GM18907 (cell line): ENCODE results near the gene GMCL1.
A peak's percentile ranks its signal among the peaks of the same experiment; 100 is the strongest.
"Not testable (repeated sequence)": the region's sequence is repeated elsewhere in the genome, so short reads cannot be mapped to it uniquely, and the experiment has no call there.

Experiments
- ATAC-seq: cut with Tn5 transposase; IDR thresholded peaks from one replicate; pipeline ENCODE4 v1.9.1; 2021; ENCODE audit warnings: mild to moderate bottlenecking, moderate library complexity; ENCODE audit not compliant: unreplicated experiment

Gene GMCL1

DNA sequence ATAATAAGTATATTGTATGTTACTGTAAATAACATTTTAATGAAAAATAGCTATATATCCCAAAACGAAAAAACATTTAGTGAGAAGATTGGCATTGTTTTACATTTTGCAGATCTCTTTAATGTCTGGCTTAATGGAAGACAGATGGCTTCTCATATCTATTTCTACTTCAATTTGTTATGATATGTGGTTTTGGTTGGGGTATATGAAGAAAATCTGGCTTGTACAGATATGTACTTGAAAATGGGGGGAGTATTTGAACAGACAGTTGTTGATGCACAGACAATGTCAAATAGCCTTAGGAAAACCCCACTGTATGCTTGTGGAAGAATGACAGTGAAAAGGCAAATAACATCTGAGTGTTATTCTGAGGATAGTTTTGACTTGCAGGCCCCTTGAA is 23.6 kb upstream of the GMCL1 start:
- no peak for ATAC-seq

DNA sequence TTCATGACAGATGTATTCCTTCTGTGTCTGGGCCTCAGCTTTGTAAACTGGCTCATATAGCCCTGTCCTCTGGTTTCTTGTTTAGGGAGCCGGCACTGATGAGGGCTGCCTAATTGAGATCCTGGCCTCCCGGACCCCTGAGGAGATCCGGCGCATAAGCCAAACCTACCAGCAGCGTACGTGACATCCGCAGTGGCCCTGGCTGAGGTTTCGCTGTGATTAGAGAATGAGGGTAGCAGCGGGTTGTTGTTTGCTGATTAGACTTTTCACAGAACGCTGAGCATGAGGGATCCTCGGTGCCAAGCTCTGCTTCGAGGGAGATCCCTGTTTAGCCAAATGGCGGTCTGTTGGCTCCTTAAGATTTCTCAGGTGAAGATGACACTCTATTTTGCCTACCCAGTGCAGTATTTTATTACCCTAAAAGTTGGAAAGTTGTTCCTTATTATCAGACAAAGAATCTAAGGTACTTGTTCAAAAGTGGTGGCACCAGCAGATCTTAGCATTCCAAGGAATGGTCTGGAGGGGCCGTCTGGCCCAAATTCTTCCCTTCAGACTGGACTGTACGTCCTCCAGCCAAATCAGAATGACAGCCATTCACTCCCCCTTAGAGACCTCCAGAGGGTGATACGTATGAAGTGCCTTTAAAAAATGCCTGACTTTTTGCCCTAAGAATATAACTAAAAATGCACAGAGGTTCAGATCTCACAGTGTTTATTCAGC is 21.5 kb upstream of the GMCL1 start:
- ATAC-seq: no peak

DNA sequence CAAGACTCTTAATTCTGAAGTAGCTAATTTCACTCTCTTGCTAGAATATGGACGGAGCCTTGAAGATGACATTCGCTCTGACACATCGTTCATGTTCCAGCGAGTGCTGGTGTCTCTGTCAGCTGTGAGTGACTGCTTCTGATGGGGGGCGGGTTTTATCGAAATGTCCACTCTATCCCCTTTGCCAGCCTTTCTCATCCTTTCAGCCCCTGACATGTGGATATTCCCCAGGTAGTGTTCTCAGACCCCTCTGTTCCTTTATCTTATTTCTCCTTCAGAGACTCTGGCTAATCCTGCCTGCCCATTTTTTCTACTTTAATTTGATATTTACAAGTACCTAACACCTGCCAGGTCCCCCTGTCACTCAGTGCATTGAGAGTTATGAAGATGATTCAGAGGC is 18.9 kb upstream of the GMCL1 start:
- no peak for ATAC-seq

DNA sequence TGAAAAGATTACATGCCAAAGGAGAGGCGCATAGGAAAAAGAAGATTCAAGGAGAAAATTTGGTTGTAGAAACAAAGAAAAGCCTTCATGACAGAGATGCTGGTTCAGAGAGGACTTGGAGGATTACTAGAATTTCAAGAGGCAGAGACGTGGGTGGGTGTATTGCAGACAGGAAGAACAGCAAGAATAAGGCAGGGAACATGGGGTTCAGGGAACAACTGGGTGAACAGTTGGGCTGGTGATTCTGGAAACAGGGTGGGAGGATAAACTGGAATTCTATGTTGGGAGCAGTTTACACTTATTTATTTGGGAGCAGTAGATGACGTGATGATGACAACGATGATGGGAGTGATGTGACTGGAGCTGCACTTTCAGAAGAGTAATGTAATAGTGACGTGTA is 18.4 kb upstream of the GMCL1 start:
- ATAC-seq: no peak

DNA sequence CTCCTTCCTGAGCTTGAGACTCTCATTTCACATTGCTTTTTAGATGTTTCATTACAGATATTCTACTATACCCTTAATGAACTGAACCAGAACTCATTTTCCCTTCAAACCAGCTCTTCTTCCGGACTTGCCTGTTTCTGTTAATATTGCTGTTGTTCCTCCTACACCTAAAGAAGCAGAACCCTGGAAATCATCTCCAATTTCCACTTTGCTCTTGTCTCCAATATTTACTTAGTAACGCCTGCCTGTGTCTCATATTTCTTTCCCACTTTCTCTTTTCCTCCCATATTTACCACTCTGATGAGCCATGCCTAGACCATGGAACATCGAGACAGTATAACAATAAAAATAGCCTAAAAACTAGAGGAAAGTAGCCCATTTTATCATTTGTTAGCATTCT is 17.9 kb upstream of the GMCL1 start:
- no peak for ATAC-seq

DNA sequence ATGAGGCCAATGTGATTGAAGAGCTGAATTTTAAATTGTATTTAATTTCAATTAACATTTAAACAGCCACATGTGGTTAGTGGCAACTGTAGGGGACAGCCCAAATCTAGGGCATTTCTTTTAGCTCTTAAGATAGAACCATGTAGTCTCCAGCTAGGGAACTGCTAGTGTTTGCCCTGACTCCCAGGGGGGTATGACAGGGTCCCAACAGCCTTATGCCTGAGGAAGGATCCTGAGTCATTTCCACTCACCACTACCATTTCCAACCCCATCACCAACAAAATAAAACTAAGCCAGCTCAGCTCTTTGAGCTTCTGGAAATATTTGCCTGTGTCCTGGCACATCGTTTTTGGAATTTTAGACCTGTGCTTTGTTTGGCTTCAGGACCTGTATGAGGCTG is 13.7 kb upstream of the GMCL1 start:
- ATAC-seq: no peak

DNA sequence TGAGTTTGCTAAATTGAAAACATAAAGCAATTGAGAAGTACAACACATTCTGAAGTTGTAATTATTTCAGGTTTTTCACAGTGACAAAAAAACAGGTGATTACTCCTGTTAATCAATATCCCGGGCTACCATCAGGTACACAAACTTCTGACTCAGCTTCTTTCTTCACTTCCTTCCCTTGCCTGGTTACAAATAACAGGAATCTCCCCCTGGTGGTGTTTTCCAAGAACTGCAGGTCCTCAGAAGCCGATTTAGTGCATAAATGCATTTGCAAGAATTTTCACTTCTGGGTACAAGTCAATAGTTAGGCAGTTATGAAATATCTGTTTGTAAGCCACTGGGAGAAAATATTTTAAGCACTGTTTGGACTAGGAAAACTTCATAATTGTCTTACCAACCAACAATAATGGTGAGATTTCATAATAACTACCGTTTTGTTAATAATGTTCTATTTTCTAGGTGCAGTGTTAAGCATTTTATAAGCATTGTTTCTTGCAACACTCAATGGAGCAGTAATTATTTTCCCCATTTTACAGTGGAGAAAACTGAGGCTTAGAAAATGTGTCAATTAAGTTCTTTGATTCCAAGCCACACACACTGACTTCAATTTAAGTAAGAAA is 12.4 kb upstream of the GMCL1 start:
- peak; percentile 70 for ATAC-seq

DNA sequence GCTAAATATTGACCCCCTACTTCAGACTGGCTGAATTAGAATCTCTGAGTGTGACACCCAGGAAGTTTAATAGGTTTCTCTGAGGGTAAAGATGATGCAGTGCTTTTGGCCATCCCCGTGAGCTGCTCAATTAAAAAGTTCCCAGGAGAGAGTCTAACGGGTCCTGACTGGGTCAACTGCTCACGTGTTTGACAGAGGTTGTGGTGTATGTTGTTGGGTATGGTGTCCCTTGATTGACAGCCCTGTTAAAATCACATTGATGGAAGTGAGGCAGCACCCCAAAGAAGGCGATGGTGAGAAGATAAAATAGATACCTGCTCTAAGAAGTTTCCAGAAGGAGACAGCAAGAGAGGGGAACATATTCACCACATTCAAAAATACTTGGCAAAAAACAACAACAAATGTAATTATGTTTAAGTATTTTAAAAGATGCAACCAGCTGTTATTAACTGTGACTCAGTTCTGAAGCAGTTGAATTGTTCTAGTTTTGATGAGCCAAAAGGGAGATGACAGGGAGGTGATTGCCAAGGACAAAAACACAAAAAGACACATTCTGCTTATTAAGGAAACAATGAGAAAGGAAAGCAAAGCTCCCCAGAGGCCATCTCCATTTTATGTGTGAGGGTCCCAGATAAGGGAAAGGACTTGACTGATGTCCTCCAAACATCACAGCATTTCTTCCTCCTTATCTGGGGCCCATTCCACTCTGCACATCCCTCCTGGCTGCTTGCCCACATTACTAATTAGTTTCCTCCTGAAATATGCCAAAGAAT is 11.5 kb upstream of the GMCL1 start:
- ATAC-seq: no peak

DNA sequence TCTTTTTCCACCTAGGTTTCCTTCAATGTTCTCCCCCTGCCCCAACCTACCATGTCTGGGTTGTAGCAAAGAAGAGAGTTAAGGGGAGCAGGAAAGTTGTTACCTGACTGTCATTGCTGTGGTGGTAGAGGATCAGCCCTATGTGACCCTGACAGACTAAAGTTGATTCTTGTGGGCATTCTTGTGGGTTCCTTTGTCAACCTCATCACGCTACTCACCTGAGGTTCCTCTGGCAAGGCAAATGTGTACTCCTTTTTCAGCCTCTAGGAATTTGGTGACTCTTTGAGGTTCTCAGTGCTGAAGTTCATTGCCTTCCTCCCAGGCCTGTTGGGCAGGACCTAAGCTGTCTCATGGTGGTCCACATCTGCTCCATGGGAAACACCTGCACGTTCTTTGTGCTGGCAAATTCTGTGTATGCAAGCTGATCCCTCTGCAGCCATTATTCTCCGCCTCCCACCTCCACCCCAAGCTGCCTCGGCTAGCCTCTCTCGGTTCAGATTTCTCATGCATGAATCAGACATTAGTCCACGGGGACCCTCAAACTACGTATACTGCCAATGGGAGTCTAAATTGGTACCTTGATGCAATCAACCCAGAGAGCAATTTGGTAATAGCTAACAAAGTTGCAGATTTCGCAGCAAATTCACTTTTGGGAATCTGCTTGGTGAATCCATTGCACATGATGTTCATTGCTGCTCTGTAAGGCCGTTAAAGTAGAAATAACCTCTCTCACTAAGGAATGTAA is 1.5 kb upstream of the GMCL1 start:
- ATAC-seq: no peak

DNA sequence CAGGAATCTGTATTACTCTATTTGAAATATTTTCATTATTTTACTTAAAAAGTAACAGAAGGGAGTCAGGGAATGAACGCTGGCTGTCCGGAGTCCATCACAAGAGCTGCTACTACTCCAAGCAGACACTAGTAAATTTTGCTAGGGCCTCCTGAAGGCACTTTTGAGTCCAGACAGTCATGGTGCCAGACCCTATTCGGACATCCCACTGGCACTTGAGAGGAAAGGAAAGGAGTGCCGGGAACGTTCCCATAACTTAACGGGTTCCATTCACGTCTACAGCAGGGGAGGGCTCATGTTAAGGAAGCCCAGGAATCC is 563 bp upstream of the GMCL1 start:
- ATAC-seq: peak; percentile 13

DNA sequence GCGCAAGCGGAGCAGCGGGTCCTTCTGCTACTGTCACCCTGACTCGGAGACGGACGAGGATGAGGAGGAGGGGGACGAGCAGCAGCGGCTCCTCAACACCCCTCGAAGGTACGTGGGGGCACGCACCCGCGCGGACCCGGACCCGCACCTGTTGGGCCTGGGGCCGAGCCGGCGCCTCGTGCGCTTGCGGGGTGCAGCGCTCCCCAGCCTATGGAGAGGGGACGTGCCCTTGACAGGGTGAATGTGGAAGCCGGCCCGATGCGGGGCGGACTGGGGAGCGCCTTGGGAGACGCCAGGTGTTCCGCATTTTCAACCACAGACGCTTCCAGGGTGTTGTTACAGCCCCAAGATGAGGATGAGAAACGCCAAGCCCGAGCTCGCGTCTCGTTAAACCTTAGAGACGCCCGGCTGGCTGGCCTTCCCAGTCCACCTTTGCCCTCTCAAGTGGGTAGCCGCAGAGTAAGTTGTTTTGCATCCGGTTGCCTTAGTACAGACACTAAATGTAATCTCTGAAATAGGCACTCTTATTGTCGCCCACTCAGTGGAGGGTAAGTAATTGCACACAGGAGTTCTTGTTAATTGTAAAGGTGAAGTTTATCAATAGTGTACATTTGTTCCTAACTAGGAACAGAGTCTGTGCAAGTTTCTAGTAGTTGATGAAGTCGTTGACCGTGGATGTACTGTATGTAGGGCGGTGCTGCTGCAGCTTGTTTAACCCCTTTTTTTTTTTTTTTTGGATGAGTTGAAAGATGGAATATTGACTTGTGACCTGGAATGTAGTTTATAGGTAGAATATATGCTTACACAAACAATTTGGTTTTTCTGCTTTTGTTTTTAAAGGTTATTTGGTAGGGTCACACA is 815 bp downstream of the GMCL1 start:
- peak; percentile 28 for ATAC-seq

DNA sequence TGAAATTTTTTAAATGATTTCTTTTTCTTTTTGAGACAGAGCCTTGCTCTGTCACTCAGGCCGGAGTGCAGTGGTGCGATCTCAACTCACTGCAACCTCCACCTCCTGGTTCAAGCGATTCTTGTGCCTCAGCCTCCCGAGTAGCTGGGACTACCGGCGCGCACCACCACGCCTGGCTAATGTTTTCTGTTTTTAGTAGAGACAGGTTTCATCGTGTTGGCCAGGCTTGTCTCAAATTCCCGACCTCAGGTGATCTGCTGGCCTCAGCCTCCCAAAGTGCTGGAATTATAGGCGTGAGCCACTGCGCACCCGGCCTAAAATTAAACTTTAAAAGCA is 1.4 kb downstream of the GMCL1 start:
- not testable (repeated sequence) for ATAC-seq

DNA sequence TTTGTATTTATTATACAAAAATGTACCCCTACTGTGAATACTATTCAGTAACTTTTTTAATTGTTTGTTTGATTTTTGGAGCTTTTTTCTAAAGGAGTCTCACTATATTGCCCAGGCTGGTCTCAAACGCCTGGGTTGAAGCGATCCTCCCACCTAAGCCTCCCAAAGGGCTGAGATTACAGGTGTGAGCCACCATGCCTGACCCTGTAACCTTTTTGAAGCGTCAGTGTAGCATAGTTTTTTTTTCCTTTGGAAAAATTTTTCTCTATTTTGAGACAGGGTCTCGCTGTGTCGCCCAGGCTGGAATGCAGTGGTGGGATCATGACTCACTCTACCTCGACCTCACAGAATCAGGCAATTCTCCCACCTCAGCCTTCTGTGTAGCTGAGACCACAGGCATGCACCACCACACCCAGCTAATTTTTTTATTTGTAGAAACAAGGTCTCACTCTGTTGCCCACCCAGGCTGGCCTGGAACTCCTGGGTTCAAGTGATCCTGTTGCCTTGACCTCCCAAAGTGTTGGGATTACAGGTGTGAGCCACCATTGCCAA is 2.0 kb downstream of the GMCL1 start:
- no peak for ATAC-seq

DNA sequence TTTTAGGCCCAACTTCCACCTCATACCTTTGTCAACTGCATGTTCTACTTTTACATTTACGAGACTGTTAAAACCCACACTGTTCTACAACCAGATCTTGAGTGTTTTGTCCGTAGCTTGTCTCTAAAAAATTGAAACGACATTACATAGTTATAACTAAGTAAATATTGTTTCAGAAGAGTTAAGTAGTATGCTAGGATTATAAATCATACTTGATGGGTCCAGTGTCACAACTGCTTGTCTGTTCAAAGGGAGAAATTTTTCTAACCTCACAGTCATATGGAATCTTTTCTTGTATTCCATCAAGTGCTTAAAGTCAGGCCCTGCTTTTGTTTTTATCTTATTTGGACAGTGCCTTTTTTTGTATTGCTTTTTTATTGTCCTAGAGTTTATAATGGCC is 4.3 kb downstream of the GMCL1 start:
- no peak for ATAC-seq

DNA sequence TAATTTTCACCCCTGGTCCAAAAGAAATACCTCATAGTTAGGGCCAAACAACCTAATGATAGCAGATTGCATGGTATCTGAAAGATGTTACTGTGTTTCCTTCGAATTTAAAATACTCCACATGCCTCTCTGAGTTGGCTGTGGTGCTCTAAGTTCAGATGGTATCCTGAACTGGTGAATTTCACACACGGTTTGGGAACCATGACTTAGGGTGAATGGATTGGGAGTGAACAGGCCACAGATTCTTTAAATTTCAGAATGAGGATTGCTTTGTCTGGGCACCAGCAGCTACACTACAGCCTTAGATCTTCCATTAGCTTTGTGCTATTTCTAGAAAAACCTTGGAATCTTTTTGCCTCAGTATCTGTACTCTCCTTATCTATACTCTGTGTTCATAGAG is 6.2 kb downstream of the GMCL1 start:
- no peak for ATAC-seq

DNA sequence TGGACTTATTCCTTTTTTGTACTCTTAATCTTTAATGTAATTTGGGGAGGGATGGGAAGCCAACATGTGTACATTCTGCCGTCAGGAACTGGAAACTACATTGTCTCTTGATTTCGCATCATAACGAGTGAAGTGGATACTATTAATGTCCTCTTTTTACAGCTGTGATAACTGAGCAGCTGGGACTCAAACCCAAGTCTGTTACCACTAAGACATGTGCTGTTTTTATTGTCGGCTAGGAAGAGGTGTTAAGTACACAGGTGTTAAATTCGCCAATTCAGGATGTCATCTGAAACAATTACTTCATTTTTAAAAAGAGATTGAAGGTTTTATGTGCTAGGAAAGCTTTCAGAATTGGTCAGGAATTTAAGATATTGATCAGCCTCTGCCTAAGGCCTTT is 6.9 kb downstream of the GMCL1 start:
- no peak for ATAC-seq

DNA sequence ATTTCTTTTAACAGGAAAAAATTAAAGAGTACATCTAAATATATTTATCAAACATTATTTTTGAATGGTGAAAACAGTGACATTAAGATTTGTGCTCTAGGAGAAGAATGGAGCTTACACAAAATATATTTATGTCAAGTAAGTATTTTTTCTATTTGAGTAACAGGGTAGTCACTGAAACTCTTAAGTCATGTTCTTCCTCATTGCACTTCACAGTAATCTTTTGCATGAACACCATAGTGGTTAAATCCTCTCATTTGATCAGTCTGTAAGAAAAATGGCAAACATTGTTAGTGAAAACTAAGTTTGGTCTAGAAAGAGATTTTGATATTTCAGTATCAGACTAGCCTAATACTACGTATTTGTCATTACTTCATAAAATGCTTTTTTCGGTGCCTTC is 8.1 kb downstream of the GMCL1 start:
- ATAC-seq: no peak

DNA sequence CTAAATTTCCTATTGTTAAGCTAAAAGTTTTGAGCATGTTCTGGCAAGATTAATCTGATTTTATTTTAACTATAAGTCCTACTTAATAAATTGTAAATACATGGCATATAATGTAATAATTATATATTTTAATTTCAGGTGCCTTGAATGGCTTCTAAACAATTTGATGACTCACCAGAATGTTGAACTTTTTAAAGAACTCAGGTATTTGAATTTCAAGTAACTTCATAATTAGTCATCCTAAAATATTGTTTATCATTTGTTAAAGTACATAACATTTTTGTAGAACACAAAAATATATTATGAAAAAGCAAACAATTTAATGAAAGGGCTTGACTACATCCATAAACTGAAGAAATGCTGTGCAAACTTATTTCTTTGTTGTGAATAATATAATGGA is 14.5 kb downstream of the GMCL1 start:
- no peak for ATAC-seq

DNA sequence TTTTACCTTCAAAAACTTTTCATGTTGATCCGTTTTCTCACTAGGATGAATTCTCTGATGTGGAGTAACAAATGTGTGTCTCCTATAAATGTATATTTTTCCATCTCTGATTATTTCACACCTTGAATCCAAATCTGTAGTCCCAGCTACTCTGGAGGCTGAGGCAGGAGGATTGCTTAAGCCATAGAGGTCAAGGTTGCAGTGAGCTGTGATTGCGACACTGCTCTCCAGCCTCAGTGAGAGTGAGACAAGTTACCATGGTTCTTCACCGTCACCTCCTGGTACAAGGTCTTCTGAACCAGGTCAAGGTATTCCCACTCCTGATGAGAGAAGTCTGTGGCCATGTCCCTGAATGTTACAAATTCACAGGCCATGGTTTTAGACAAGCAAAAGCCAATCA is 15.1 kb downstream of the GMCL1 start:
- no peak for ATAC-seq

DNA sequence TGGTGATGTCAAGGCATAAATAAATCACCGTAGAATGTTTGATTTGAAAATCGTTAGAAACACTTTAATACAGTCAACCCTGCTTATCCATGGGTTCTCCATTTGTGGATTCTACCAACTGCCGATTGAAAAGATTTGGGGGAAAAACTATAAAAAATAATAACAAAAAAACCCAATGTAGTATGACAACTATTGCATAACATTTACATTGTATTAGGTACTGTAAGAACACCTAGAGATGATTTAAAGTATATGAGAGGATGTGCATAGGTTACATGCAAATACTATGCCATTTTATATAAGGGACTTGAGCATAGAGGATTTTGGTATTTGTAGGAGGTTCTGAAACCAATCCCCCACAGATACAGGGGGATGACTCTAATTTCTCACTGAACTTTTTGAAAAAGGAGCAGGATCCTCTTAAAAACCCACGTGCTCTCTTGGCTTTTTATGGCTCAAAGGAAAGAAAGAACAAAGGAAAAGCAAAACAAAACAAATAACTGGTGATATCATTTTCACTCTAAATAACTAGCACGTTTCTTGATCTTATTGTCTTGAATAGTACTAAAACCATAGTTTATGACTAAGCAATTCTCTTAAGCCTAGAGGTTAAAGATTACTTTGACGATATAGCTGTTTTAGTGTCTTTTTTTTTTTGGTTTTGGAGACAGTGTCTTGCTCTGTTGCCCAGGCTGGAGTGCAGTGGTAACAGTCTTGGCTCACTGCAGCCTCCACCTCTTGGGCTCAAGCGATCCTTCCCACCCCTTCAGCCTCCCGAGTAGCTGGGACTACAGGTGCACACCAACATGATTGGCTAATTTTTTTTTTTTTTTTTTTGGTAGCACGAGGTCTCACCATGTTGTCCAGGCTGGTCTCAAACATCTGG is 17.0 kb downstream of the GMCL1 start:
- no peak for ATAC-seq
